ENCODE results near the gene MINDY4. TPM values are rescaled to one million over a fixed set of nuclear protein-coding genes. Genes with fewer than 3 reads are reported as not detected.

MINDY4 gene
- total RNA-seq, 1 donor, result 13.2 TPM

DNA sequence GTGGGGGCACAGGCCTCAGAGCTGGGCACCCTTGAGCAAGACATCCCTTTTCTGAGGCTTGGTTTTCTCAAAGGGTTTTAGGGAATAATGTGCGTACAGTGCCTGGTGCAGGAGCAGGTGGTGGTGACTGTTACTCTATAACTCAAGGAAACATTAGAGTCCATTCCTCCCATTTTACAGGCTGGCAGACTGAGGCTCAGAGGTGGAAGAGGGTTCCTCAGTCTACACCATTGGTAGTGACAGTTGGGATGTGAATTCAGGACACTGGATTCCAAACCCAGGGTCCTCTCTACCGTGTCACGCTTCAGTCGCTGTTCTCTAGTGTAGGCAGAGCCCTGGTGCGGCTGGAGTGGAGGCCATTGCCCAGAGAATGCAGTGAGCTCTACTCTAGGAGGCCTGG is 100.4 kb downstream of the MINDY4 start:
- TF ChIP-seq, protein P1, sequence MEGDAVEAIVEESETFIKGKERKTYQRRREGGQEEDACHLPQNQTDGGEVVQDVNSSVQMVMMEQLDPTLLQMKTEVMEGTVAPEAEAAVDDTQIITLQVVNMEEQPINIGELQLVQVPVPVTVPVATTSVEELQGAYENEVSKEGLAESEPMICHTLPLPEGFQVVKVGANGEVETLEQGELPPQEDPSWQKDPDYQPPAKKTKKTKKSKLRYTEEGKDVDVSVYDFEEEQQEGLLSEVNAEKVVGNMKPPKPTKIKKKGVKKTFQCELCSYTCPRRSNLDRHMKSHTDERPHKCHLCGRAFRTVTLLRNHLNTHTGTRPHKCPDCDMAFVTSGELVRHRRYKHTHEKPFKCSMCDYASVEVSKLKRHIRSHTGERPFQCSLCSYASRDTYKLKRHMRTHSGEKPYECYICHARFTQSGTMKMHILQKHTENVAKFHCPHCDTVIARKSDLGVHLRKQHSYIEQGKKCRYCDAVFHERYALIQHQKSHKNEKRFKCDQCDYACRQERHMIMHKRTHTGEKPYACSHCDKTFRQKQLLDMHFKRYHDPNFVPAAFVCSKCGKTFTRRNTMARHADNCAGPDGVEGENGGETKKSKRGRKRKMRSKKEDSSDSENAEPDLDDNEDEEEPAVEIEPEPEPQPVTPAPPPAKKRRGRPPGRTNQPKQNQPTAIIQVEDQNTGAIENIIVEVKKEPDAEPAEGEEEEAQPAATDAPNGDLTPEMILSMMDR (IDR thresholded peaks at IDR 0.05; ENCODE audit: insufficient read depth, low read length), result no peak
- no peak for DNase-seq (ENCODE audit: low read depth)
- no peak overlapping the region for H3K4me3 ChIP-seq (ENCODE audit: low read depth, low read length)

DNA sequence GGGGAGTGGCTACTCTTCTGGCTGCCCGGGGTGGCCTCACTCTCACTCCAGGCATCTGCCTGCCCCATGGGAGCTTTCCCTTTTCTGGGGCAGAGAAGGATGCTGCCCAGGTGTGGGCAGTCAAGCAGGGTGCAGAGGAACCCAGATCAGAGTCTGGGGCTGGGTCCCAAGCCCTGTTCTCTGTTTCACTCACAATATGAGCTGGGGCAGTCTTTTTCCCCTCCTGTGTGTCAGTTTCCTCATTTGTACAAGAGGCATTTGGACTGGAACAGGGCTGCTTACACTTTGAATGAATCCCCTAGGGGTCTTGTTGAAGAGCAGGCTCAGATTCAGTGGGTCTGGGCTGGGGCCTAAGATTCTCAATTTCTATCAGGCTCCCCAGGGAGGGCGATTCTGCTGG is 102.0 kb downstream of the MINDY4 start:
- TF ChIP-seq, protein P1 (IDR thresholded peaks at IDR 0.05; ENCODE audit: insufficient read depth, low read length), result no peak
- DNase-seq (ENCODE audit: low read depth), result no peak
- H3K4me3 ChIP-seq (ENCODE audit: low read depth, low read length), result no peak overlapping the region

DNA sequence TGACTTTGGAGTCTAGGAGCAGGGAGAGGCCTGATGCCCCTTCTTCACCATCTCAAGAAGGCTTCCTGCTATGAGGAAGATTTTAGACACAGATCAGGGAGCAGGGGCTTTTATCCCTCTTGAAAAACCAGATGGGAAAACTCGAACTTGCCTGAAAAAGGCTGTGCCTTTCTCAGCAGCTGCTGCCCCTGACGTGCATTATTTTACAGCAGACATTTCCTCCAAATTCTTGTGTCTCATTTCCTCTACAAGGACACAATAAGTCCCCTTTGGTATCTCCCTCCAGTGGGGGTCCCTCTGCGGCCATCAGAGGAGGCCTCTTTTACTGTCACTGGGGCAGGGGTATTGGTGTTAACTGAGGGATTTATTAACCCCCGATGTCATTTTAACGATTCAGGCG is 102.4 kb downstream of the MINDY4 start:
- no peak overlapping the region for H3K4me3 ChIP-seq (ENCODE audit: low read depth, low read length)
- DNase-seq (ENCODE audit: low read depth), result no peak
- TF ChIP-seq, protein P1 (IDR thresholded peaks at IDR 0.05; ENCODE audit: insufficient read depth, low read length), result no peak

DNA sequence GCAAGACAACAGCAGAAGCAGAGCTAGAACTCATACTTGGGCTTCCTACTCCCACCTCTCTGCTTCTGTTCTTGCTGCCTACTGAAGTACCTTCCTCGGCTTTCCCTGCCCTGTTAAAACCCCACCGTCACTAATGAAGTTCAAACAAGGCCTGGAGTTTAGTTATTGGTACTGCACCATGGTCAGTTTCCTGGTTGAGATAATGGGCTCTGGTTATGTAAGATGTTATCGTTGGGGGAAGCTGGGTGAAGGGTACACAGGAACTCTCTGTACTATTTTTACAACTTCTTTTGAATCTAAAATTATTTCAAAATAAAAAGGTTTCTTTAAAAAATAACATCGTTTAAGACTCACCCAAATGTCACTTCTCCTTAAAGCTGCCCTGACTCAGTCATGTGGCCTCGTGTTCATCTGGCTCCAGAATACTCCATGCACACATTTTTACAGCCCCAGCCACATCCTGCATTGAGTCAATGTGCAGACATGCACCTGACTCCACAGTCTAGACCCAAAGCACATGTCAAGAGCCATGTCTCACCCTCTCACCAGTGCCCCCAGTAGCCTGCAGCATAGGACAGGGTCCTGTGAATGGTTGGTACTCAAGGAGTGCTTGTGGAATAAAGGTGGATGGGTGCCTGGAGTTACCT is 103.6 kb downstream of the MINDY4 start:
- DNase-seq (ENCODE audit: low read depth), result no peak
- TF ChIP-seq, protein P1 (IDR thresholded peaks at IDR 0.05; ENCODE audit: insufficient read depth, low read length), result no peak
- H3K4me3 ChIP-seq (ENCODE audit: low read depth, low read length), result no peak overlapping the region

DNA sequence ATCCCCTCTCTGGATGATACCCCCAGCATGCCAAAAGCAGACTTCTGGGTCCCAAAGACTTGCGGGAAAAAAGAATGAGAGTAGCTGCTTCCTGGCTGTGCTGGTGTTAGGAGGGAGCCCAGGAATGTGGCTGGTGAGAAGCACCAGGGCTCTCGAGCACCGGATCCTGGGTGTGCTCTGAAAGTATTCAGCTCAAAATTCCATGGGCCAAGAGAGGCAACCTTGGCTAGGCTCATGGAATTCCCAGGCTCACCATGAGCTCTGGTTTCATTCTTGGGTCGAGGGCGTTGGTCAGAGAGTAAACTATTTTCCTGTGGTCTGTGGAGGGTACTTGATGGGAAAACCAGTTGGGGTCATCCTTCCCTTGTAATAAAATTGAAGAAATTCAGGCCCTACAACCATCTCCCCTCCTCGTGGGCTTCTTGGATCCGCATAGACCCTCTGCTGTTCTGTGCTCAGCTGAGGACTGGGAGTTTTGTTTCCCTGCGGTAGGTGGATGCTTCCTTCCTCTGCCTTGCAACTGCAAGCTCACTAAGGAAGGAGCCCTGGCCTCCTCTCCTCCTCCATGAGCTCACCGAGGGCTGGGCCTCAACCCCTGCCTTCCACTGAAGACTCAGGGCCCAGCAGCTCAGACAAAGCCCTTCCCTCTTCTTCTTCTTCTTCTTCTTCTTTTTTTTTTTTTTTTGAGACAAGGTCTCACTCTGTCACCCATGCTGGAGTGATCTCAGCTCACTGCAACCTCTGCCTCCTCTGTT is 106.0 kb downstream of the MINDY4 start:
- H3K4me3 ChIP-seq (ENCODE audit: low read depth, low read length), result no peak overlapping the region
- TF ChIP-seq, protein P1 (IDR thresholded peaks at IDR 0.05; ENCODE audit: insufficient read depth, low read length), result no peak
- no peak for DNase-seq (ENCODE audit: low read depth)

DNA sequence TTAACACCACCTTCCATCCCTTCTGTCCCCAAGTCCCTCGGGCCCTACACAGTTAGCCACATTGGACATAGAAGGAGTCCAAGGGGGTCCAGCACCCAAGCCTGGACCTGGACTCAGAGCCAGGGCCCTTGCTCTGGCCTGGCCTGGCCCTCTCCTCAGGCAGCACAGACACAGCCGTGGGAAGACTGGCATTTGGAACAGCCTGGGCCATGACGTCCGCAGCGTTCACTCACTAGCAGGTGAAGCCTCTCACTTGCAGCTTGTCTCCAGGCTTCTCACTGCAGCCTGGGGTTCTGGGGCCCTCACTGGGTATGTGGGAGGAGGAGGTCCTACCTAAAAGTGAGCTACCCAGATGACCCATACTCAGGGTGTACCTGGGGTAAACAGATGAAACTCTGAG is 106.8 kb downstream of the MINDY4 start:
- no peak for DNase-seq (ENCODE audit: low read depth)
- TF ChIP-seq, protein P1 (IDR thresholded peaks at IDR 0.05; ENCODE audit: insufficient read depth, low read length), result no peak
- no peak overlapping the region for H3K4me3 ChIP-seq (ENCODE audit: low read depth, low read length)
